ENCODE data around the gene RASAL2.

DNA sequence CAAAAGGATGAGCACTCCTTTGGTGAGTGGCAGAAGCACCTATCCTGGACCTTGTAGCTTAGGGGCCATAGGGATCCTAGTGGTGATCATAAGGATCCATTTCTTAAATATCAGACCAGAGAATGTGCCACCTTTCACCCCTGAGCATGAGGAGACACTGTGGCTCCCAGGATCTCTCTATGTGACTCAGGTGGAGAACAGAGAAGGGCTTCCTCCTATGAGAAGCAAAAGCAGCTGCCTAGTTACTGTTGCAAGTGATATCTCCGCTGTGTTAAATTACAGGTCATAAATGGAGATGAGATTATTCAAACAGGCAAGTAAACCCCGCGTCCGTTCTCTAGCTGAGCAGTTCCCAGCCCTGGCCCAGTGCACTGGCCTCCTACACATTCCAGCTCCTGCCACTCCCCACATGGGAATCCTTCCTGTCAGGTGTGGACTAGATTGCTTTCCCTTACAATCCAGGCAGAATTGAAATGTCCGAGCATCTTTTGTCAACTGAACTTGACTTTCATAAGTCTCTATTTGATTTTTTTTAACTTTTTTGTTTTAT is 376.6 kb downstream of the RASAL2 start:
- TF ChIP-seq ELF4 (IDR thresholded peaks at IDR 0.05) (no peak), SUZ12 (IDR thresholded peaks at IDR 0.05) (no peak), HDGF (IDR thresholded peaks at IDR 0.05; ENCODE audit: borderline replicate concordance) (no peak), FOXK2 (IDR thresholded peaks at IDR 0.05) (no peak), SP1 (IDR thresholded peaks at IDR 0.05) (no peak), ZNF384 (IDR thresholded peaks at IDR 0.05) (no peak), NFRKB (IDR thresholded peaks at IDR 0.05) (no peak), TARDBP (IDR thresholded peaks at IDR 0.05) (no peak), FOXM1 (IDR thresholded peaks at IDR 0.05; ENCODE audit: borderline replicate concordance) (no peak), BHLHE40 (IDR thresholded peaks at IDR 0.05; ENCODE audit: borderline replicate concordance) (no peak), CTBP1 (IDR thresholded peaks at IDR 0.05; ENCODE audit: borderline replicate concordance) (no peak), FOXA1 (IDR thresholded peaks at IDR 0.05) (no peak), L3MBTL2 (conservative IDR thresholded peaks at IDR 0.05) (no peak)
- TF ChIP-seq, protein P1, sequence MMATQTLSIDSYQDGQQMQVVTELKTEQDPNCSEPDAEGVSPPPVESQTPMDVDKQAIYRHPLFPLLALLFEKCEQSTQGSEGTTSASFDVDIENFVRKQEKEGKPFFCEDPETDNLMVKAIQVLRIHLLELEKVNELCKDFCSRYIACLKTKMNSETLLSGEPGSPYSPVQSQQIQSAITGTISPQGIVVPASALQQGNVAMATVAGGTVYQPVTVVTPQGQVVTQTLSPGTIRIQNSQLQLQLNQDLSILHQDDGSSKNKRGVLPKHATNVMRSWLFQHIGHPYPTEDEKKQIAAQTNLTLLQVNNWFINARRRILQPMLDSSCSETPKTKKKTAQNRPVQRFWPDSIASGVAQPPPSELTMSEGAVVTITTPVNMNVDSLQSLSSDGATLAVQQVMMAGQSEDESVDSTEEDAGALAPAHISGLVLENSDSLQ (IDR thresholded peaks at IDR 0.05): no peak

Data from HEK293T (cell line).